Measurements from ENCODE around the gene POLRMT.
"Not testable (repeated sequence)": the region's sequence is repeated elsewhere in the genome, so short reads cannot be mapped to it uniquely, and the experiment has no call there.

DNA sequence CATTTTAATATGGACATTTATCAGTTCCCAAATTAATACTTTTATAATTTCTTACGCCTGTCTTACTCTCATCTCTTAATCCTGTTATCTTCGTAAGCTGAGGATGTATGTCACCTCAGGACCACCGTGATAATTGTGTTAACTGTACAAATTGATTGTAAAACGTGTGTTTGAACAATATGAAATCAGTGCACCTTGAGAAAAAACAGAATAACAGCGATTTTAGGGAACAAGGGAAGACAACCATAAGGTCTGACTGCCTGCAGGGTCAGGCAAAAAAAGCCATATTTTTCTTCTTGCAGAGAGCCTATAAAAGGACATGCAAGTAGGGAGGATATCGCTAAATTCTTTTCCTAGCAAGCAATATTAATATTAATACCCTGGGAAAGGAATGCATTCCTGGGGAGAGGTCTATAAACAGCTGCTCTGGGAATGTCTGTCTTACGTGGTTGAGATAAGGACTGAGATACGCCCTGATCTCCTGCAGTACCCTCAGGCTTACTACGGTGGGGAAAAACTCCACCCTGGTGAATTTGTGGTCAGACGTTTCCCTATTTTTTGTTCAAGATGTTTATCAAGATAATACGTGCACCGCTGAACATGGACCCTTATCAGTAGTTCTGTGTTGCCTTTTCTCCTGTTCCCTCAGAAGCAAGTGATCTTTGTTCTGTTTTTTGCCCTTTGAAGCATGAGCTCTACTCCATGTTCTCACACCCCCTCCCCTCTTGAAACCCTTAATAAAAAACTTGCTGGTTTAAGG is 35.5 kb upstream of the POLRMT start:
- TF ChIP-seq, protein P1, sequence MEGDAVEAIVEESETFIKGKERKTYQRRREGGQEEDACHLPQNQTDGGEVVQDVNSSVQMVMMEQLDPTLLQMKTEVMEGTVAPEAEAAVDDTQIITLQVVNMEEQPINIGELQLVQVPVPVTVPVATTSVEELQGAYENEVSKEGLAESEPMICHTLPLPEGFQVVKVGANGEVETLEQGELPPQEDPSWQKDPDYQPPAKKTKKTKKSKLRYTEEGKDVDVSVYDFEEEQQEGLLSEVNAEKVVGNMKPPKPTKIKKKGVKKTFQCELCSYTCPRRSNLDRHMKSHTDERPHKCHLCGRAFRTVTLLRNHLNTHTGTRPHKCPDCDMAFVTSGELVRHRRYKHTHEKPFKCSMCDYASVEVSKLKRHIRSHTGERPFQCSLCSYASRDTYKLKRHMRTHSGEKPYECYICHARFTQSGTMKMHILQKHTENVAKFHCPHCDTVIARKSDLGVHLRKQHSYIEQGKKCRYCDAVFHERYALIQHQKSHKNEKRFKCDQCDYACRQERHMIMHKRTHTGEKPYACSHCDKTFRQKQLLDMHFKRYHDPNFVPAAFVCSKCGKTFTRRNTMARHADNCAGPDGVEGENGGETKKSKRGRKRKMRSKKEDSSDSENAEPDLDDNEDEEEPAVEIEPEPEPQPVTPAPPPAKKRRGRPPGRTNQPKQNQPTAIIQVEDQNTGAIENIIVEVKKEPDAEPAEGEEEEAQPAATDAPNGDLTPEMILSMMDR (IDR thresholded peaks at IDR 0.05; ENCODE audit: insufficient read depth, low read depth, low read length): not testable (repeated sequence)
- not testable (repeated sequence) for TF ChIP-seq EZH2 (IDR thresholded peaks at IDR 0.05; ENCODE audit: insufficient read depth, low read length)

Measured in astrocyte (in vitro differentiated cells and primary cell).